Neural cell (in vitro differentiated cells): ENCODE results near the gene TOP3A.
A peak's percentile ranks its signal among the peaks of the same experiment; 100 is the strongest.

Source experiments
- EZH2 ChIP-seq: fragments of 200-600, 300-800 bp; shearing (Covaris generic), sonication (generic); IDR thresholded peaks from 2 replicates; pipeline ENCODE4 v1.6.1; 2014; ENCODE audit warnings: antibody characterized with exemption, low read length, borderline replicate concordance, mild to moderate bottlenecking; ENCODE audit not compliant: insufficient read depth, poor library complexity, severe bottlenecking
- POLR2AphosphoS5 ChIP-seq: IDR thresholded peaks from 2 replicates; pipeline ENCODE4 v1.6.1; 2012
- TF ChIP-seq, protein P1 (sequence below): fragments of 450-650 bp; IDR thresholded peaks from 2 replicates; pipeline ENCODE4 v1.5.1; 2014; ENCODE audit warnings: antibody characterized with exemption, mild to moderate bottlenecking, moderate library complexity; ENCODE audit not compliant: poor library complexity, severe bottlenecking

DNA sequence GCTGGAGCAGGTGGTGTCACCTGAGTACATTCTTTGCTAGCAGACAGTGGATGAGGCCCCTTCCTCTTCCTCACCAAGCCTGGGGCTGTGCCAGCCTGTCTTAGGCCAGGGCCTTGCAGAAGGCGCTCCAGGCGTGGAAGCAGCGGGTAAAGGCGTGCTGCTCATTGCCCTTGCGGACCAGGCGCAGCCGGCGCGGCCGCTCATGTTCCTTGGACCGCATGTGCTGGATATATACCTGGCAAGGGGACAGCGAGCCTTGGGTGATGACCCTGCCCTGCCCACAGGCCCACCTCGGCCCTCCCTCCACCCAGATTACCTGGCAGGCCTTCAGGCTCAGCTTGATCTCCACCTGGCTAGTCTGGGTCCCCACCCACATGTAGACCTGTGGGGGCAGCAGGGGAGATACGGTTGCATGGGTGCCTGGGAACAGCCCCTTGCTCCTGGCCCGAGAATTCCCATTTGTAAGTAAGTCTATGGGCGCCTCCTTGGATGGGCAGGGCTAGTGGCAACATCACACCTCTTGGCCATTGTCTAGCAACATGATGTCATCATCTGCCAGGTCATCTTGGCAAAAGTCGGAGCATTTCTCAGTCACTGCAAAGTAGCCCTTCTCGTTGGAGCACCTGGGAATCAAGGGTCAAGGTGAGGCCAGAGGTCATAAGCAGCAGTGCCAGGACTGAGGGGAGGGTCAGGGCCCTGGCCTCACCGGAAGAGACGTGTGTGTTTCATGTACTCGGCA, 69.6 kb downstream of the TOP3A start:
- TF ChIP-seq, protein P1, sequence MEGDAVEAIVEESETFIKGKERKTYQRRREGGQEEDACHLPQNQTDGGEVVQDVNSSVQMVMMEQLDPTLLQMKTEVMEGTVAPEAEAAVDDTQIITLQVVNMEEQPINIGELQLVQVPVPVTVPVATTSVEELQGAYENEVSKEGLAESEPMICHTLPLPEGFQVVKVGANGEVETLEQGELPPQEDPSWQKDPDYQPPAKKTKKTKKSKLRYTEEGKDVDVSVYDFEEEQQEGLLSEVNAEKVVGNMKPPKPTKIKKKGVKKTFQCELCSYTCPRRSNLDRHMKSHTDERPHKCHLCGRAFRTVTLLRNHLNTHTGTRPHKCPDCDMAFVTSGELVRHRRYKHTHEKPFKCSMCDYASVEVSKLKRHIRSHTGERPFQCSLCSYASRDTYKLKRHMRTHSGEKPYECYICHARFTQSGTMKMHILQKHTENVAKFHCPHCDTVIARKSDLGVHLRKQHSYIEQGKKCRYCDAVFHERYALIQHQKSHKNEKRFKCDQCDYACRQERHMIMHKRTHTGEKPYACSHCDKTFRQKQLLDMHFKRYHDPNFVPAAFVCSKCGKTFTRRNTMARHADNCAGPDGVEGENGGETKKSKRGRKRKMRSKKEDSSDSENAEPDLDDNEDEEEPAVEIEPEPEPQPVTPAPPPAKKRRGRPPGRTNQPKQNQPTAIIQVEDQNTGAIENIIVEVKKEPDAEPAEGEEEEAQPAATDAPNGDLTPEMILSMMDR: no peak
- TF ChIP-seq POLR2AphosphoS5 (peak; percentile 20), EZH2 (no peak)
